DOHH2 (cell line): Measurements from ENCODE around the gene RXRA.

Experiments
- H3F3A ChIP-seq: fragments of 200-600 bp; sonication (generic), shearing (Covaris generic); 2 replicates; pipeline ENCODE4 v1.6.0; 2016; ENCODE audit warnings: antibody characterized with exemption, mild to moderate bottlenecking; ENCODE audit not compliant: control insufficient read depth, insufficient read depth
- H3K27ac ChIP-seq: fragments of 200-600 bp; sonication (generic); 2 replicates; pipeline ENCODE4 v1.5.1; 2014; ENCODE audit warnings: low read depth, mild to moderate bottlenecking, low read length, moderate library complexity
- H3K27me3 ChIP-seq: fragments of 200-600 bp; sonication (generic); 2 replicates; pipeline ENCODE4 v1.6.1; 2014; ENCODE audit warnings: mild to moderate bottlenecking, low read length, mixed read lengths; ENCODE audit not compliant: control insufficient read depth
- H3K36me3 ChIP-seq: fragments of 200-600 bp; sonication (generic); 2 replicates; pipeline ENCODE4 v1.6.1; 2014; ENCODE audit warnings: mild to moderate bottlenecking, low read length, moderate library complexity, mixed read lengths; ENCODE audit not compliant: control insufficient read depth
- H3K4me1 ChIP-seq: fragments of 200-600 bp; sonication (generic); 2 replicates; pipeline ENCODE4 v1.6.1; 2014; ENCODE audit warnings: mild to moderate bottlenecking, low read length, mixed read lengths; ENCODE audit not compliant: control insufficient read depth
- H3K4me2 ChIP-seq: fragments of 200-600 bp; sonication (generic); 2 replicates; pipeline ENCODE4 v1.6.0; 2014; ENCODE audit warnings: mild to moderate bottlenecking, low read length, moderate library complexity
- H3K4me3 ChIP-seq: fragments of 200-600 bp; sonication (generic); 2 replicates; pipeline ENCODE4 v1.5.1; 2014; ENCODE audit warnings: mild to moderate bottlenecking, low read length, mixed read lengths
- H3K79me2 ChIP-seq: fragments of 200-600 bp; sonication (generic); 2 replicates; pipeline ENCODE4 v1.6.1; 2014; ENCODE audit warnings: mild to moderate bottlenecking, low read length, mixed read lengths; ENCODE audit not compliant: control insufficient read depth
- H3K9me2 ChIP-seq: fragments of 200-600 bp; sonication (generic); replicated peaks from 2 replicates; pipeline ENCODE4 v1.6.1; 2014; ENCODE audit warnings: mild to moderate bottlenecking, low read length, mixed read lengths; ENCODE audit not compliant: control insufficient read depth
- H3K9me3 ChIP-seq: fragments of 200-600 bp; sonication (generic); 2 replicates; pipeline ENCODE4 v1.6.1; 2014; ENCODE audit warnings: antibody characterized with exemption, low read length, mixed read lengths; ENCODE audit not compliant: control insufficient read depth, insufficient read depth
- H4K20me1 ChIP-seq: fragments of 200-600 bp; sonication (generic); 2 replicates; pipeline ENCODE4 v1.6.0; 2014; ENCODE audit warnings: low read depth, mild to moderate bottlenecking, antibody characterized with exemption, low read length, moderate library complexity; ENCODE audit not compliant: control insufficient read depth, insufficient read depth
- CTCF ChIP-seq: fragments of 200-600 bp; sonication (generic); IDR thresholded peaks from one replicate; pipeline ENCODE4 v1.5.1; 2014; ENCODE audit warnings: antibody characterized with exemption, mild to moderate bottlenecking, low read depth, low read length; ENCODE audit not compliant: poor library complexity, severe bottlenecking
- EZH2phosphoT487 ChIP-seq: fragments of 200-600 bp; sonication (generic); IDR thresholded peaks from 2 replicates; pipeline ENCODE4 v1.6.1; 2017; ENCODE audit warnings: borderline replicate concordance, mild to moderate bottlenecking, antibody characterized with exemption, low read length, moderate library complexity, mixed read lengths

Gene RXRA

GRCh38 chr9:134324359-134325095 lies 1.7 kb upstream of the RXRA start:
- Histone ChIP-seq H3K27me3 (peaks cover 4% of the 10 kb centered on the region; the same call in 1 of the 2 replicates), H4K20me1 (no peaks in the 10 kb centered on the region), H3K4me2 (no peak overlapping the region), H3K9me3 (no peaks in the 10 kb centered on the region), H3K27ac (no peak overlapping the region), H3K79me2 (no peaks in the 10 kb centered on the region), H3K4me1 (no peaks in the 10 kb centered on the region), H3K36me3 (no peaks in the 10 kb centered on the region), H3F3A (no peaks in the 10 kb centered on the region), H3K4me3 (no peak overlapping the region), H3K9me2 (no peaks in the 10 kb centered on the region)
- TF ChIP-seq CTCF, result no peak
- TF ChIP-seq EZH2phosphoT487, result no peak

GRCh38 chr9:134325096-134325812 lies 1.0 kb upstream of the RXRA start:
- Histone ChIP-seq H3K36me3 (no peaks in the 10 kb centered on the region), H3K27ac (no peak overlapping the region), H3K4me1 (no peaks in the 10 kb centered on the region), H4K20me1 (no peaks in the 10 kb centered on the region), H3F3A (no peaks in the 10 kb centered on the region), H3K9me2 (no peaks in the 10 kb centered on the region), H3K79me2 (no peaks in the 10 kb centered on the region), H3K4me2 (no peak overlapping the region), H3K27me3 (peaks cover 4% of the 10 kb centered on the region; the same call in 1 of the 2 replicates), H3K9me3 (no peaks in the 10 kb centered on the region), H3K4me3 (no peak overlapping the region)
- TF ChIP-seq EZH2phosphoT487 (no peak), CTCF (no peak)

GRCh38 chr9:134326724-134327601 lies 708 bp downstream of the RXRA start:
- Histone ChIP-seq H3K4me2 (no peak overlapping the region), H3K27ac (no peak overlapping the region), H3K9me2 (no peaks in the 10 kb centered on the region), H3K4me1 (no peaks in the 10 kb centered on the region), H3K4me3 (no peak overlapping the region), H3K9me3 (no peaks in the 10 kb centered on the region), H3K36me3 (no peaks in the 10 kb centered on the region), H4K20me1 (no peaks in the 10 kb centered on the region), H3K79me2 (no peaks in the 10 kb centered on the region), H3K27me3 (peaks cover 4% of the 10 kb centered on the region; the same call in 1 of the 2 replicates), H3F3A (no peaks in the 10 kb centered on the region)
- TF ChIP-seq EZH2phosphoT487 (no peak), CTCF (no peak)
